HepG2 (cell line): Measurements from ENCODE around the gene COL18A1. TPM values are rescaled to one million over a fixed set of nuclear protein-coding genes. Genes with fewer than 3 reads are reported as not detected.

Experiments used
- BCL3 ChIP-seq: sonication (generic); formaldehyde crosslinking; IDR thresholded peaks from 2 replicates; pipeline ENCODE4 v1.5.1; 2020; ENCODE audit warnings: mild to moderate bottlenecking, missing genetic modification reagents, moderate library complexity
- CAMTA2 ChIP-seq: sonication (generic); formaldehyde crosslinking; IDR thresholded peaks from 2 replicates; pipeline ENCODE4 v1.4.0; 2020; ENCODE audit warnings: mild to moderate bottlenecking, missing genetic modification reagents, borderline replicate concordance
- HBP1 ChIP-seq: IDR thresholded peaks from 2 replicates; pipeline ENCODE4 v1.6.1; 2016; ENCODE audit warnings: low read depth, control low read depth
- HNRNPL ChIP-seq: fragments of 200-400 bp; formaldehyde crosslinking; IDR thresholded peaks from 2 replicates; pipeline ENCODE4 v1.6.1; 2017; ENCODE audit warnings: mild to moderate bottlenecking, low read depth, low read length
- ISL2 ChIP-seq: sonication (generic); formaldehyde crosslinking; IDR thresholded peaks from 2 replicates; pipeline ENCODE4 v1.5.0; 2020; ENCODE audit warnings: missing genetic modification reagents
- KLF15 ChIP-seq: sonication (generic); formaldehyde crosslinking; IDR thresholded peaks from 2 replicates; pipeline ENCODE4 v1.8.1; 2023; ENCODE audit warnings: borderline replicate concordance, mild to moderate bottlenecking, inconsistent platforms, missing genetic modification reagents, mixed read lengths
- MED1 ChIP-seq: sonication (generic); formaldehyde crosslinking; IDR thresholded peaks from 2 replicates; pipeline ENCODE4 v1.4.0; 2020; ENCODE audit warnings: missing genetic modification reagents
- NKX3-1 ChIP-seq: sonication (generic); formaldehyde crosslinking; IDR thresholded peaks from 2 replicates; pipeline ENCODE4 v1.5.0; 2020; ENCODE audit warnings: missing genetic modification reagents
- PAXIP1 ChIP-seq: sonication (generic); formaldehyde crosslinking; conservative IDR thresholded peaks from 2 replicates; pipeline ENCODE4 v1.4.0; 2020; ENCODE audit warnings: mild to moderate bottlenecking, missing genetic modification reagents, moderate library complexity
- REL ChIP-seq: sonication (generic); formaldehyde crosslinking; conservative IDR thresholded peaks from 2 replicates; pipeline ENCODE4 v1.8.0; 2022; ENCODE audit warnings: mild to moderate bottlenecking, missing genetic modification reagents, moderate library complexity
- RELA ChIP-seq: sonication (generic); formaldehyde crosslinking; IDR thresholded peaks from 2 replicates; pipeline ENCODE4 v1.4.0; 2020; ENCODE audit warnings: missing genetic modification reagents
- SOX6 ChIP-seq, 2 experiments: fragments of 450-650 bp in 1 of 2; sonication (generic) in 1 of 2; formaldehyde crosslinking in 1 of 2; IDR thresholded peaks; 2 replicates each; pipeline versions ENCODE4 v1.4.0 to v1.6.1; 2017 to 2020; ENCODE audit warnings: antibody characterized with exemption in 1 of 2, mild to moderate bottlenecking in 1 of 2, missing genetic modification reagents in 1 of 2
- ZBTB25 ChIP-seq: IDR thresholded peaks from 2 replicates; pipeline ENCODE4 v1.6.1; 2018; ENCODE audit warnings: missing genetic modification reagents
- ZBTB7B ChIP-seq: sonication (generic); formaldehyde crosslinking; IDR thresholded peaks from 2 replicates; pipeline ENCODE4 v1.4.0; 2020; ENCODE audit warnings: missing genetic modification reagents
- ZFP36L2 ChIP-seq: sonication (generic); formaldehyde crosslinking; IDR thresholded peaks from 2 replicates; pipeline ENCODE4 v1.4.0; 2020; ENCODE audit warnings: missing genetic modification reagents
- ZFP82 ChIP-seq: sonication (generic); formaldehyde crosslinking; IDR thresholded peaks from 2 replicates; pipeline ENCODE4 v1.5.1; 2020; ENCODE audit warnings: mild to moderate bottlenecking, missing genetic modification reagents, borderline replicate concordance
- ZKSCAN5 ChIP-seq: sonication (generic); formaldehyde crosslinking; IDR thresholded peaks from 2 replicates; pipeline ENCODE4 v1.5.1; 2020; ENCODE audit warnings: mild to moderate bottlenecking, missing genetic modification reagents
- ZNF251 ChIP-seq: sonication (generic); formaldehyde crosslinking; IDR thresholded peaks from 2 replicates; pipeline ENCODE4 v1.9.0; 2021; ENCODE audit warnings: mild to moderate bottlenecking, missing genetic modification reagents
- ZNF343 ChIP-seq: sonication (generic); formaldehyde crosslinking; IDR thresholded peaks from 2 replicates; pipeline ENCODE4 v1.4.0; 2020; ENCODE audit warnings: mild to moderate bottlenecking, missing genetic modification reagents
- ZNF543 ChIP-seq: sonication (generic); formaldehyde crosslinking; IDR thresholded peaks from 2 replicates; pipeline ENCODE4 v1.4.0; 2020; ENCODE audit warnings: mild to moderate bottlenecking, missing genetic modification reagents
- ZNF709 ChIP-seq: sonication (generic); formaldehyde crosslinking; IDR thresholded peaks from 2 replicates; pipeline ENCODE4 v1.5.0; 2020; ENCODE audit warnings: mild to moderate bottlenecking, missing genetic modification reagents
- ZNF792 ChIP-seq: IDR thresholded peaks from 2 replicates; pipeline ENCODE4 v1.6.1; 2016
- polyA plus RNA-seq, 8 experiments: library from polyadenylated mRNA; depleted of rRNA in 3 of 8; stranded (reverse) in 7 of 8; unstranded in 1 of 8; fragments of >200 nt; fragmentation: Illumina TruSeq in 4 of 8; extraction: Trizol in 4 of 8; gene quantifications; 2 replicates each; pipeline versions ENCODE4 v1.2.1 to v1.2.3, GENCODE V29; 2011 to 2016; ENCODE audit warnings: low read depth in 4 of 8, missing spikeins in 1 of 8, mixed read lengths in 1 of 8; ENCODE audit not compliant: insufficient read depth in 1 of 8
- total RNA-seq, 5 experiments: library from RNA; depleted of rRNA; stranded (reverse); fragments of >200 nt; fragmentation: Illumina TruSeq; extraction: Trizol; gene quantifications; 2 replicates each; pipeline ENCODE4 v1.2.3, GENCODE V29; 2016; ENCODE audit warnings: low read depth in 1 of 5

COL18A1 gene
- total and polyA plus RNA-seq, 2 of the 13 experiments (the other 11 are each of a cell fraction or from before 2014, with no cell fraction given) = 79.0 to 102 TPM

GRCh38 chr21:45430521-45431501 is 25.8 kb downstream of the COL18A1 start (continued):
- TF ChIP-seq BCL3 (CRISPR knock-in tag) = peak; percentile 94
- peak; percentile 100 for TF ChIP-seq ZBTB7B
- TF ChIP-seq ZNF343 (CRISPR knock-in tag) = 0 out of 2 replicates have a peak, but pooled peaks have one; percentile 33
- 0 out of 2 replicates have a peak, but pooled peaks have one; percentile 47 for TF ChIP-seq HNRNPL
- TF ChIP-seq CAMTA2 (CRISPR knock-in tag) = no peak
- TF ChIP-seq RELA = no peak
- peak; percentile 79; the same call in 1 of the 2 replicates for TF ChIP-seq ZFP82 (CRISPR knock-in tag)
- no peak; the same call in 1 of the 2 replicates for TF ChIP-seq ZNF792 (CRISPR knock-in tag)
- peak; percentile 81 for TF ChIP-seq ISL2 (CRISPR knock-in tag)
- no peak for TF ChIP-seq KLF15
- no peak for TF ChIP-seq NKX3-1
- TF ChIP-seq ZKSCAN5 = no peak
- TF ChIP-seq REL (CRISPR knock-in tag) = no peak
- TF ChIP-seq ZNF251 (CRISPR knock-in tag) = no peak
- no peak for TF ChIP-seq SOX6 (IDR thresholded peaks at IDR 0.05)
- TF ChIP-seq SOX6 (CRISPR knock-in tag; IDR thresholded peaks at IDR 0.05) = peak; percentile 91
- TF ChIP-seq ZNF543 (CRISPR knock-in tag) = peak; percentile 72; the same call in 1 of the 2 replicates
- TF ChIP-seq HBP1 (CRISPR knock-in tag) = 0 out of 2 replicates have a peak, but pooled peaks have one; percentile 43
- no peak; the same call in 1 of the 2 replicates for TF ChIP-seq ZBTB25 (CRISPR knock-in tag)
- peak; percentile 91 for TF ChIP-seq PAXIP1 (CRISPR knock-in tag)
- peak; percentile 95 for TF ChIP-seq MED1 (CRISPR knock-in tag)
- TF ChIP-seq ZNF709 (CRISPR knock-in tag) = no peak; the same call in 1 of the 2 replicates
- TF ChIP-seq ZFP36L2 (CRISPR knock-in tag) = no peak
